HG03469 (cell line): Measurements from ENCODE around the gene PRR7.

Source experiments
- ATAC-seq: cut with Tn5 transposase; IDR thresholded peaks from one replicate; pipeline ENCODE4 v1.9.1; 2021; ENCODE audit warnings: mild to moderate bottlenecking, moderate library complexity, moderate number of reproducible peaks; ENCODE audit not compliant: unreplicated experiment

Gene PRR7

DNA sequence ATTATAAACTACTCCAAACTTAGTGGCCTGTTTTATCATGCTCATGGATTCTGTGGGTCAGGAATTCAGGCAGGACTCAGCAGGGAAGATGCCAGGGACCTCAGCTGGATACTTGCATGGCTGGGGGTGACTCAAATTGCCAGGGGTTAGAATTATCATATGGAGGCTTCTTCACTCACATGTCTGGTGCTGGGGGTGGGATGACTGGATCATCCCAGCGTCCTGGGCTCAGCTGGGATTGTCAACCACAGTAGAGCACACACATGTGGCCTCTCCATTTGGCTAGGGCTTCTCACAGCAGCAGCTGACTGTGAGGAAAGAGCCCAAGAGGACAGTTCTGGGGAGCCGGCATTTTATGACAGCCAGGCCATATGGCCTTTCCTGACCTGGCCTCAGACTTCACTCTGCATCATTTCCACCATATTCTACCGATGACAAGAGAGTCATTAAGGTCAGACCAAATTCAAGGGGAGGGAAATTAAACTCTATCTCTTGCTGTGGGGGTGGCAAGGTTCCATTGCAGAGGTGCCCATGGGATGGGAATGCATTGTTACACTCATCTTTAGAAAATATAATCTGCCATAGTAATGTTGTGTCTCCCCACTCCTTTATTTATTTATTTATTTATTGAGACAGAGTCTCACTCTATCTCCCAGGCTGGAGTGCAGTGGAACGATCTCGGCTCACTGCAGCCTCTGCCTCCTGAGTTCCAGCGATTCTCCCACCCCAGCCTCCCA is 25.4 kb upstream of the PRR7 start:
- no peak for ATAC-seq

DNA sequence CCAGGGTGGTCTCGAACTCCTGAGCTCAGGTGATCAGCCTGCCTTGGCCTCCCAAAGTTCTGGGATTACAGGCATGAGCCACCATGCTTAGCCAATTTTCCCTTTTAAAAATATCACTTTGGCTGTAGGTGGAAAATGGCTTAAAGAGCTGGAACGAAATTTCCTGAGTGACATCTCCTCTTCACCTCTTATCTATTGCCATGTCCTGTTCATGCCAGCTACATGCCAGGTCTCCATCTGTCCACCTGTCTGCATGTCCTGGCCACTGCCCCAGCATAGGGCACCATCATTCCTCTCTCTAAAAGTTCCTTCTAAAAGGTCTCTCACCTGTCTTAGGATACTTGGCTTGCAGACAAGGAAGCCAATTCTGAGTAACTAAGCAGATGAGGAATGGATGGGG is 22.9 kb upstream of the PRR7 start:
- no peak for ATAC-seq

DNA sequence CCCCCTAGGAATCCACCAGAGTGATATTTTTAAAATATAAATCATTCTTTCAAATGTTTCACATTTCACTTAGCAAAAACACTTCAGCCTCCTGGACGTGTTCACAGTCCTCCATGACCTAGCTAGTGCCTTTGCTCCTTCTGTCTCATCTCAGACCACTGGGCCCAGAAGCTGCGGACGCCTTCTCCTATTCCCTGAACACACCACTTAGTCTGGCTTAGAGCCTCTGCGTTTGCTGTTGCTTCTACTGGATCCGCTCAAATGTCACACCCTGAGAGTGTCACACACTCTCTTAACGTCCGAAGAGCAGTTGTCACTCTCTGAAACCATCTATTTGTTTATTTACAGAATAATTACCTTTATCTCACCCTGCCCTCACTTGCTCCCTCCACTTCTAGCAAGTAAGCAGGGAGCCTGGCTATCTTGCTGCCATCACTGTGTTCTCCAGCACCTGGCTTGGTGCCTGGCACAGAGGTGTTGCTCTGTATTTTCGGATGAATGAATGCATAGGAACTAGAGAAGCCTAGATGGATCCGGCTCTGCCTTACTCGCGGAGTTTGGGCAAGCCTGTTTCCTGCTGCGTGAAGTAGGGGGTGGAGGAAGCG is 21.3 kb upstream of the PRR7 start:
- ATAC-seq = no peak

DNA sequence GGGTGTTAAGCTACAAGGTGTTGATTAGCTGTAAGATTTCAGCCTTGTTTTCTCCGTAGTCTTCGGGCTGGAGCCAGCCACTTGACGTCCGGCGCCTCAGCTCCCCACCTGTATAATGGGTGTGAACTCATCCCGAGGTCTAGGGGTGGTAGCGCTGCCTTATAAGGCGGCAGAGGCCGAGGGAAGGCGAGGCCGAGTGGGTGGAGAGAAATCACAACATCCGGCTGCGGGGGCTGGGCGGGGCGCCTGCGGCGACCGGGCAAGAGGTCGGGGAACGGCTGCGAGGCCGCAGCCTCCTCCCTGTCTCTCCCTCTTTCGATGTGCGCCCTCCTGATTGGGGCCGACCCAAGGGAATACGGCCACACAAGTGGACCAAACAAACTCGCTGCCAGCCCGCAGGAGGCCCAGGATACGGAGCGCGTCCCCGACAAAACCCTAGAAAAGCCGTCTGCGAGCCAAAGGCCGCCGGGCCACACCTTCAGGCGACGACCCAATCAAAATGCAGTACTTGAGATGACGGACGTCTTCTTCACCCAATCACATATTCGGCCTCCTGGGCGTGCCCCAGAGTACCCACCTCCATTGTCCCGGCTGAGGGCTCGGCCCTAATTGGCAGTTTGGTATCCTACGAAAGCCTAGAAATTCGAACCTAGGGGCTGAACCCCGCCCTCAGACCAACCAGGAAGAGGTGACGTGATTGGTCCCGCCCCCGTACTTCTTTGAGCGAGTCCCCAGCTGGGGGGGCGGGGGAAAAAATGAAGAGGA is 20.6 kb upstream of the PRR7 start:
- ATAC-seq = peak; percentile 69

DNA sequence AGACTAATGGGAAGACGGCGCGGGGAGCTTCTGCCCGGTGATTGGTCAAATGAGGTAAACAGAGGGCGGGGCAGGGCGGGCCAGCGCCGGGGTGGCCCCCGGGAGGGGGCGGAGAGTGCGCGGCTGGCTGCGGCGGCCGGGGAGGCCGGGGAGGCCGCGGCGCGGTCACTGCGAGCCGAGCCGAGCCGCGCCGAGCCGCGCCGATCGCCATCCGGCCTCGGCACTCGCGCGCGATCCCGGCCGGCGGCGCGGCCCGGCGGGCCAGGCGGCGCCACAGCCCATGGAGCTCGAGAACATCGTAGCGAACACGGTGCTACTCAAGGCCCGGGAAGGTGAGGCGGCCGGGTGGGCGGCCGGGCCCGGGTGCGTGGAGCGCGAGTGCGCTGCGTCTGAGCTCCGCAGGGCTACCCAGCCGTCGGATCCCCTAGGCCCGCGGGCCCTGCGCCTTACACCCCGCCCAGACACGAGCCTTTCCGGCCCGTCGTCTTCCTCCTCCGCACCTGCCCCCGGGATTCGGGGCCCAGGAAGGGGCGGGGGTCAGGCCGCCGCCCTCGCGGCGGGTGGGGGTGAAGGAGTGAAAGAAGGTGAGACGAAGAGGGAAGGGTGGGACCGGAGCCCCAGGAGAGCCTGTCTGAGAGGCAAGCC is 19.9 kb upstream of the PRR7 start, which contains the start of gene GRK6:
Gene GRK6 (plus strand): TSS at position 111 of the 645 bp plus-strand sequence. CDS start 170 bp downstream, at position 281.
- peak; percentile 2 for ATAC-seq

DNA sequence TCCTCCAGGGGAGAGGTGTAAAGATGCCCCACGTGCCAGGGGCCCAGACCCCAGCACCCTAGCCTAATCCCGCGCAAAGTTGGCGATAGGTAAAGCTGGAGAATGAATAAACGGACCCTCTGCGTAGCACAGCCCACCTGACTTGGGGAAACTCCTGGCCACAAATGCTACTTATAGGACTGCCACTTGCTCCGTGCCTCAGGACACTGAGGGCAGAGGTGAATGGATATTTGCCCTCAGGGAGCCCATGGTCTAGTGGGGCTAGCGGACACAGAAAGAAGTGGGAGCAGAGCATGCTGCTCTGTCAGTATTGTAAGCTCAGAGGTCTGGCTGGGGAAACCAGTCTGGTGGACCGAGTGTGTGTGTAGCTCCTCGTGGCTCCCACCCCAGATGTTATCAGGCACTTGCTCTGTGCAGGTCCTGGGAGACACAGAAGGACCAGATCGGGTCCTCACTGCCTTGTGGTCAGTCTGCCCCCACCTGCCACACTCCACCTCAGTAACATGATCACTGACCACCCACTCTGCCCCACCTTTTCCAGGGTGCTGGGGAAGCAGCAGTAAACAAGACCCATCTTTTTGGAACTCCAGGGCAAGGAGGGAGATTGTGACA is 19.3 kb upstream of the PRR7 start:
- no peak for ATAC-seq

DNA sequence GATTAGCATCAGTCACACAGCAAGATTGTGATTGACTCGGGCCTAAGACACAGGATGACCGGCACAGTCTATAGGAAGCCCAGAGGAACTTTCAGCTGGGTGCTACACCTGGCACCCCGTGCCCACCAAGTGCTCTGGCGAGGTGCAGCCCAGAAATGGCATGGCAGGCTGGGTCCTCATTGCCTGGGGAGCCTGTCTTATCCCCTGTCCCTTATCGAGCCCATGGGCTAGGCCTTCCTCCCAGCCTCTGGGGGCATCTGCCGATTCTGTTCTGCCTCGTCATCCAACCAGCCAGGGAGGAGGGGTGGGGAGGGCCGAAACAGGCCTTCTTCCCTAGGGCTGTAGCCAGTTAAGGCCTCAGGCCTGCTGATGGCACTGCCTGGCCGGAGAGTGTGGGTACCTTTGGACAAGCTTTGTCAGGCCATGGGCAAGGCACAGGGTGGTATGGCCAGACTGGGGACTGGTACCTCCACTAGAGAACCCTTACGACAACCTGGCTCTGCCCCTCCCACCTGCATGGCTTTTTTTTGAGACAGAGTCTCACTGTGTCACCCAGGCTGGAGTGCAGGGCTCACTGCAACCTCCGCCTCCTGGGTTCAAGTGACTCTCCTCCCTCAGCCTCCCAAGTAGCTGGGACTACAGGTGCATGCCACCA is 18.6 kb upstream of the PRR7 start:
- no peak for ATAC-seq

DNA sequence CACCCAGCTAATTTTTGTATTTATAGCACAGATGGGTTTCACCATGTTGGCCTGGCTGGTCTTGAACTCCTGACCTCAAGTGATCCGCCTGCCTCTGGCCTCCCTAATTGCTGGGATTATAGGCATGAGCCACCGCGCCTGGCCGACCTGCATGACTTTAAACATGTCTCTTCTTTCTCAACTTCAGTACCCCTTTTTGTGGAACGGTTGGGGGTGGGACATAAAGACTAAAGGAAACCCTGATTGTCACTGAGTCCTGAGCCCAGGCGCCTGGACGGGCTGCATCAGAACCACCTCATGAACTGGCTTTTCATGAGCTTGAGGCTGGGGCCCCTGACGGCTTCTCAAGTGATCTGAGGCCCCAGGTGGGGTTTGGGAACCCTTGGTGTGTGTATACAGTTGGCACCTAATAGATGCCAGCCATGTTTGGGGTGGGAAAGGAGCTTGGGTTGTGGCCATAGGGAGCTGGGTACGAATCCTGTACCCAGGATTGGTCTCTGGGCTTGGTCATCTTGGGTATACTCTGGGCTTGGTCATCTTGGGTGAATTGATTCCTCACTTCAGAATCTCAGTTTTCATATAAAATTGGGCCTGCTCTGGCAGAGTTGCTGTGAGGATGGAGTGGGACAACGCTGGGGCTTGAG is 17.9 kb upstream of the PRR7 start:
- no peak for ATAC-seq

DNA sequence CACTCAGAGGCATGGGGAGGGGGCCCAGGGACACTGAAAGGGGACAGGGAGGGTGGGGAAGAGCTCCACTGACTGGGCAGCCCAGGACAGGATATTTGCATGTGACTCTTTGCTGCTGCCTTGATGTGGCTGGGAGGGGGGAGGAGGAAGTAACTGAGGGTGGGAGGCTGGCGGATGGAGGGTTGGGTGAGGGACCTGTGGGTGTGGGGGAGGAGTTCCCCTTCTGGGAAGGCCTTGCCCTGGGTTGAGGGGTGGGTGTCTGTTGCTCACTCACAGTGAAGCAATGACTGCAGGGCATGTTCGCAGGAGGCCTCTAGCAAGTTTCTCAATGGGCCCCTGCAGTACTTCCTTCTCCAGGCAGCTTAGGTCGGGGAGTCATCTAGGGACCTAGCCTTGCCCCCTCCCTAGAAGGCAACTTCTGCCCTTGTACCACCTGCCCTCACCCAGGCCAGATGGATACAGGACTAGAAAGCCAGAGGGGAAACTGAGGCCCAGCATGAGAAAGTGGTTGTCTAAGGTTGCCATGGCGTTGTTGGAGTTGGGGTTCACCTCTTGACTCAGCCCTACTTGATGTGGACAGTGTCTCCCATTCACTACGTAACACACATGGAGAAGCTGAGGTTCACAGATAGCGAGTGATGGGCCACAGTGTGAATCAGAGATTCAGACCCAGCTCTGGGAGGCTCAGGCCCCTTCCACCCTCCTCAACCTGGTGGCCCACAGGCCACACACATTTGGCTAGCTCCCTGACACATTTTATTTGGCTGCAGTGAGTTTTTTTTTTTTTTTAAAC is 17.2 kb upstream of the PRR7 start:
- ATAC-seq = no peak

DNA sequence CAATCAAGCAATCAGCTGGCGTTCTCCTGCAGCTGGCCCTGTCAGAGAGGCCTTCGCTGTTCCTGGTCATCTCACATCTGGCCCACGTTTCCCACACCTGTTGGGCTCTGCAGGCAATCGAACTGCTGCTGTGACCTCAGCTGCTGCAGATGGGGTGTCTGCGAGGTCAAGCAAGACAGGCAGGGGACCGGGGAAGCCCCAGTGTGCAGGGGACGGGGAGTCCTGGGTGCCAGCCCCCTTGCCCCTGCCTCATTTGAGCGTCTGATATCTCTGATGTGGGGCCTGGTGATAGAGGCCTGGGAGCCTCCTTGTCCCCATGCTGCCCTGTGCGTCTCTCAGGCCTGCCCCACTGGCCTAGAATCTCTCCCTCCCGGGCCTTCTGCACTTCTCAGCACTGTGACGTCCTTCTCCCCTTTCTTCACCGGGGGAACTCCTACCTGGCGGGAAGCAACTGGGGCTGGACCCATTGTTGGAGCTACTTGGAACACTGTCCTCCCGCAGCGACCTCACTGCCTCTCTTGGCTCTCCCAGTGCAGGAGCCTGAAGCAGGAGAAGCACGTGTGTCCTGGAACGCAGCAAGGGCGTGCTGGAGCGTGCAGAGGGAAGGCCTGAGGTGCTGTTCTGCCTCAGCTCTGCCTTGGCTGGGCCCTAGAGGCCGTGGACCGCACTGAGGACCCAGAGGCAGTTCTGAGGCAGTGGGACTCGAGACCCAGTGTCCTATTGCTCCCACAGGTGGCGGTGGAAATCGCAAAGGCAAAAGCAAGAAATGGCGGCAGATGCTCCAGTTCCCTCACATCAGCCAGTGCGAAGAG is 16.3 kb upstream of the PRR7 start:
- no peak for ATAC-seq

DNA sequence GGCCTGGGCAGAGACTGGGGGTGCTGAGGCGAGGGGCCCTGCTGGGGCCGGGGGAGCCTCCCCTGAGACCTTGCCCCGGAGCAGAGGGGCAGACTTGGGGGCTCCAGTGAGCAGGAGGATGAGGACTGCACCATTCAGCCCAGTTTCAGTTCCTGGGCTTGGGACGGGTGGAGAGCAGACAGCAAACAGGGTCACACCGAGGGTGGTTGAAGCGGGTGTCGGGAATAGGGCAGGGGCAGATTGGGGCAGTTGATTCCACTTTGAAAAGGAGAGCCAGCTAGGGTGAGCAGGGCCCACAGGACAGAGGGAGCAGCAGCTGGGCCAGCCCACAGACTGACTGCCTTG is 15.7 kb upstream of the PRR7 start:
- ATAC-seq = no peak

DNA sequence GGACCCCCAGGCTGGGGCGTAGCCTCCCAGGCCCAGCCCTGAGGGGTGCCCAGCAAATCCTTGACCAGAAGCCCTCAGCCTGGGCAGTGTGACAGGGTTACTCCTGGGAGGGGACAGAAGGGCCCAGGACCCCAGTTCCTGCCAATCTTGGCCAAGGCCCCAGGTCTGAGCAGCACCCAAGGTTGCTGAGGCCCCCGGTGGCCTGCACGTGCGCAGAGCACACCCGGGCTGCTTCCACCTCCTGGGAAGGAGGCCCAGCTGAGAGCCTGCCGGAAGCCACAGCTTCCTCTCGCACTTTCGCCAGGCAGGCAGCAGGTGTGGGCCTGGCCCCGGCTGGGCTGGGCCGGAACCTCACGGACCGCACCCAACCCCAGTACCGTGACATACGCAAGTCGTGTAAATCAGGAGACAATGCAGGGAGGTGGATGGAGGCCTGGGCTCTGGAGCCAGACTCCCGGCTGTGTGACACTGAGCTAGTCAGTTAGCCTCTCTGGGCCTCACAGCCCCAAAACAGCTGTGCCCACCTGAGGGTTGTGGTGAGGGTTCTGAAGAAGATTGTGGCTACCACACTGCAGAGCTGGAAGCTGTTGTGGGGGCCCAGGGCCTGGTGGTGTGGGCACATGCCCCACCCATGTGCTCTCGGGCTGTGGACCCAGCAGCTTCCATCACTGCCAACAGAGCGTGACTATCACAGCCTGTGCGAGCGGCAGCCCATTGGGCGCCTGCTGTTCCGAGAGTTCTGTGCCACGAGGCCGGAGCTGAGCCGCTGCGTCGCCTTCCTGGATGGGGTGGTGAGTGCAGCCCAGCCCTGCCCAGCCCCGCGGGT is 15.1 kb upstream of the PRR7 start:
- peak; percentile 32 for ATAC-seq

DNA sequence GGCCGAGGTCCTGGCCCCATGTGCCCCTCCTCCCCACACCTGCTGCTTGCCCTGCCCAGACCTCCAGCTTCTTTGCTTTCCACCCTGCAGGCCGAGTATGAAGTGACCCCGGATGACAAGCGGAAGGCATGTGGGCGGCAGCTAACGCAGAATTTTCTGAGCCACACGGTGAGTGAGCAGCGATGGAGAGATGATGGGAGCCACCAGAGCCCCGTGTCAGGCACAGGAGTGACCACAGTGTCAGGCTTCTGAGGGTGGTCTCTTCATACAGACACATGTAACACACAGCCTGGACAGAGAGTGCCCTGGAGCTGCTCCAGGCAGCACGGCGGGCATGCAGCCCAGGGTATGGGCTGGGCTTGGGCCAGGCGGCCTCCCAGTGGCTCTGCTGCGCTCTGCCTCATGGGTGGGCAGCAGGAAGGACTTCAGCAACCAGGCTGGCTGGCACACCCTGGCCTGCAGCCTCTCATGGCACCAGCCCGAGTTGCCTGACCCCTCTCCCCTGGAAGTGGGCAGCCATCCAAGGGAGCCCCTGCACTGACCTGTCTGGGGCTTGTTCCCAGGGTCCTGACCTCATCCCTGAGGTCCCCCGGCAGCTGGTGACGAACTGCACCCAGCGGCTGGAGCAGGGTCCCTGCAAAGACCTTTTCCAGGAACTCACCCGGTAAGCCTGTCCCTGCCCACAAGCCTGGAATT is 14.3 kb upstream of the PRR7 start:
- ATAC-seq = no peak

DNA sequence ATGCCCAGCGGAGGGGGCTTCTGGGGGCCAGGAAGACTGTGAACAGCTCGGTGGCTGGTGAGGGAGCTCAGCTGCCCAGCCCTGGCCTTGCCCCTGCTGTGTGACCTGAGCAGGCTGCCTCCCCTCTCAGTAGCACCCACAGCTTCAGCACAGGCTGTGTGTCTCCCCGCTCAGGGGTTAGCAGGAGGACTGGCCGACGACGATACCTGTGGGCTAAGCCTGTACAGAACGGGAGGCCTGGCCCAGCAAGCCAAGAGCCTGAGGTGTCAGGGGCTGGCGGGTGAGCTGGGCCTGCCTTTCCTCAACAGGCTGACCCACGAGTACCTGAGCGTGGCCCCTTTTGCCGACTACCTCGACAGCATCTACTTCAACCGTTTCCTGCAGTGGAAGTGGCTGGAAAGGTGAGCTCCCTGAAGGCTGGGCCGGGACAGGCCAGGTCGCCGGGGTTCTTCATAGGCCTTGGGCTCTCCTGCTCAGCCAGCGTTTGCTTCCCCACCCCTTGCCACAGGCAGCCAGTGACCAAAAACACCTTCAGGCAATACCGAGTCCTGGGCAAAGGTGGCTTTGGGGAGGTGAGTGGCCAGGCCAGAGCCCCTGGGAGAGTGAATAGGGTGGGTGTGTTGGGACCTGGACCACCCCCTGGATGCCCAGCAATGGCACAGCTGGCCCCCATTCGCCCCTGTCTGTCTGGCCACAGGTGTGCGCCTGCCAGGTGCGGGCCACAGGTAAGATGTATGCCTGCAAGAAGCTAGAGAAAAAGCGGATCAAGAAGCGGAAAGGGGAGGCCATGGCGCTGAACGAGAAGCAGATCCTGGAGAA is 13.6 kb upstream of the PRR7 start:
- ATAC-seq = no peak

DNA sequence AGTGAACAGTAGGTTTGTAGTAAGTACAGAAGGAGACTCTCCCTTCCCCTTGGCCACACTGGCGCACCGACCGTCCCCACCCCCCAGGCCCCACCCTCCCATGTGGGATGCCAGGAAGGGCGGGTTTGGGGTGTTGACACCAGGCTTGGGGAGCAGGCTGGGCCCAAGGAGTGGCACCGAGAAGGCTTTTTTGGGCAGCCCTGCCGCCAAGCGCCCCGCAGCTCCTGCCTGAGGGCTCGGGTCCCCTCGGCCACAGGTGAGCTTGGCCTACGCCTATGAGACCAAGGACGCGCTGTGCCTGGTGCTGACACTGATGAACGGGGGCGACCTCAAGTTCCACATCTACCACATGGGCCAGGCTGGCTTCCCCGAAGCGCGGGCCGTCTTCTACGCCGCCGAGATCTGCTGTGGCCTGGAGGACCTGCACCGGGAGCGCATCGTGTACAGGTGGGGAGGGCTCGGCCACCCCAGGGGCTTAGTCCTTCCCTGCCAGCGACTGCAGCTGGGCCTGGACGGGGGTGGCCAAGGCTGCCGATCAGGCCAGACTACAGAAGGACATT is 12.9 kb upstream of the PRR7 start:
- ATAC-seq = no peak

DNA sequence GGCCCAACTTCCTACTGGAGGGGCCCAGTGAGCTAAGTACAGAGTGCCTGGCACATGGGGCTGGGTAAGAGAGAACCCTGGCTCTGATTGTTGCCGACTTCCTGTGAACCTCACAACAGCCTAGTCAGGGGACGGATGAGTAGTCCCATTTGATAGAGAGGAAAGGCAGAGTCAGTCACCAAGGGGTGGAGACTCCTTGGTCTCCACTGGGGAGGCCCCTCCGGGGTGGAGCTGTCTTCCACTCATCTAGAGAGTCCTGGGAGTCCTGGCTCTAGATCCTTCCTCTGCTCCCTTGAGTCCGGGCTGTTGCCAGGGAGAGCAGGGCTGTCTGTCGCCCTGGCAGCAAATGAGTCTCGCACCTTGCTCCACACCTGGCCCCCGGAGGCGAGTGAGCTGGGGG is 12.2 kb upstream of the PRR7 start:
- no peak for ATAC-seq
